Activated naive CD4-positive, alpha-beta T cell treated with anti-CD3 and anti-CD28 coated beads for 36 hours (primary cell): ENCODE results near the gene CFHR2. TPM values are rescaled to one million over a fixed set of nuclear protein-coding genes. Genes with fewer than 3 reads are reported as not detected.

Experiments
- total RNA-seq, 2 experiments: library from RNA; stranded (reverse); gene quantifications; one replicate each; pipeline ENCODE4 v1.2.3, GENCODE V29; 2021

Gene CFHR2
- total RNA-seq, 2 experiments from 2014 or later, result not detected

Other genes starting within 250 kb of the CFHR2 start
- gene CFHR3, start 168.9 kb upstream of the CFHR2 start, total RNA-seq, result not detected
- not detected for gene CFHR1, start 124.0 kb upstream of the CFHR2 start, total RNA-seq
- not detected for gene CFHR4, start 55.7 kb upstream of the CFHR2 start, total RNA-seq
- not detected for gene CFHR5, start 33.8 kb downstream of the CFHR2 start, total RNA-seq
- gene F13B, start 123.5 kb downstream of the CFHR2 start, total RNA-seq, result not detected
- gene ASPM, start 202.9 kb downstream of the CFHR2 start, total RNA-seq, result 10 to 100 TPM; 26.4 to 27.6 TPM